GM12878 (cell line): ENCODE data around the gene CCDC177. TPM values are rescaled to one million over a fixed set of nuclear protein-coding genes. Genes with fewer than 3 reads are reported as not detected.

Experiments used
- ATAC-seq: fragments of 200-7000 bp; cut with Tn5 transposase; 3 replicates; pipeline ENCODE4 v1.9.1; 2020; ENCODE audit warnings: mild to moderate bottlenecking, moderate library complexity
- BruUV-seq: library from RNA; stranded (reverse); fragments of 400-500 nt; replicated peaks from 2 replicates; lab custom pipeline; 2021; lab: Mats Ljungman, UMichigan
- CTCF ChIA-PET: fragments of 300-600 bp; sonication (Branson Sonifier 250); formaldehyde crosslinking; extraction: SDS; loops from one replicate; lab custom pipeline; 2021; ENCODE audit warnings: inconsistent platforms; lab: Yijun Ruan, JAX
- POLR2A ChIA-PET: fragments of 350-600 bp; formaldehyde crosslinking; extraction: SDS; loops from one replicate; lab custom pipeline; 2021; ENCODE audit warnings: inconsistent platforms; lab: Charles Lee
- RAD21 ChIA-PET: fragments of 300-600 bp; sonication (Branson Sonifier 250); formaldehyde crosslinking; loops from one replicate; lab custom pipeline; 2023; ENCODE audit warnings: antibody characterized with exemption; ENCODE audit not compliant: unreplicated experiment; lab: Charles Lee
- SMC1A ChIA-PET: fragments of 300-600 bp; sonication (Branson Sonifier 250); formaldehyde crosslinking; loops from one replicate; lab custom pipeline; 2023; ENCODE audit not compliant: unreplicated experiment, uncharacterized antibody; lab: Charles Lee
- DNase-seq: peaks from one replicate; pipeline ENCODE4 v3.0.0-alpha.2; 2011; ENCODE audit warnings: low read depth, low spot score
- FAIRE-seq: peaks from 3 replicates; lab custom pipeline; 2011; peaks lifted over from hg19 to GRCh38; lab: Jason Lieb, UNC
- H2AFZ ChIP-seq: 2 replicates; pipeline ENCODE4 v1.6.0; 2011; ENCODE audit warnings: low read depth, low read length, control low read depth; ENCODE audit not compliant: control insufficient read depth
- H3K27ac ChIP-seq: 2 replicates; pipeline ENCODE4 v1.5.1; 2011; ENCODE audit warnings: control low read depth; ENCODE audit not compliant: control insufficient read depth, insufficient read depth
- H3K27me3 ChIP-seq, 2 experiments: replicated peaks in 1 of 2; 2 replicates each; pipeline versions ENCODE4 v1.6.0 to v1.6.1; 2011; ENCODE audit warnings: low read length in 1 of 2; ENCODE audit not compliant: control insufficient read depth in 2 of 2, insufficient read depth in 2 of 2
- H3K36me3 ChIP-seq, 2 experiments: 2 replicates each; pipeline ENCODE4 v1.5.1; 2011; ENCODE audit warnings: low read length in 1 of 2; ENCODE audit not compliant: control insufficient read depth in 2 of 2, insufficient read depth in 2 of 2
- H3K4me1 ChIP-seq: 2 replicates; pipeline ENCODE4 v1.6.1; 2011; ENCODE audit warnings: mild to moderate bottlenecking, low read length, moderate library complexity, mixed read lengths; ENCODE audit not compliant: control insufficient read depth, insufficient read depth
- H3K4me2 ChIP-seq: 2 replicates; pipeline ENCODE4 v1.6.0; 2011; ENCODE audit warnings: control low read depth; ENCODE audit not compliant: control insufficient read depth, insufficient read depth
- H3K4me3 ChIP-seq: fragments of 200-600 bp; sonication (generic); 2 replicates; pipeline ENCODE4 v1.5.1; 2016
- H3K79me2 ChIP-seq: 2 replicates; pipeline ENCODE4 v1.6.0; 2011; ENCODE audit warnings: low read length; ENCODE audit not compliant: control insufficient read depth, insufficient read depth
- H3K9ac ChIP-seq: 2 replicates; pipeline ENCODE4 v1.8.0; 2011; ENCODE audit warnings: low read length, control low read depth, mixed read lengths; ENCODE audit not compliant: control insufficient read depth, insufficient read depth
- H3K9me3 ChIP-seq: replicated peaks from 3 replicates; pipeline ENCODE4 v1.5.1; 2011; ENCODE audit warnings: mild to moderate bottlenecking, low read length; ENCODE audit not compliant: control insufficient read depth, insufficient read depth
- H4K20me1 ChIP-seq: 2 replicates; pipeline ENCODE4 v1.6.0; 2011; ENCODE audit not compliant: control insufficient read depth, insufficient read depth
- ASH2L ChIP-seq: fragments of 300-600, 200-600 bp; sonication (generic); IDR thresholded peaks from 2 replicates; pipeline ENCODE4 v1.6.1; 2017; ENCODE audit warnings: low read depth, mild to moderate bottlenecking, borderline replicate concordance
- ESRRA ChIP-seq: IDR thresholded peaks from 2 replicates; pipeline ENCODE4 v1.6.1; 2012; ENCODE audit warnings: mild to moderate bottlenecking, low read length, improper control_type of control experiment
- EZH2 ChIP-seq: IDR thresholded peaks from 2 replicates; pipeline ENCODE4 v1.6.1; 2012; ENCODE audit warnings: low read depth, mild to moderate bottlenecking, control low read depth, inconsistent platforms, low read length, borderline replicate concordance; ENCODE audit not compliant: control insufficient read depth
- FOS ChIP-seq: IDR thresholded peaks from 3 replicates; pipeline ENCODE4 v1.6.1; 2011; ENCODE audit warnings: borderline replicate concordance; ENCODE audit not compliant: insufficient read length; ENCODE audit errors: extremely low read depth
- MAX ChIP-seq: IDR thresholded peaks from 2 replicates; pipeline ENCODE4 v1.6.1; 2012; ENCODE audit warnings: low read depth, low read length, improper control_type of control experiment
- MTA3 ChIP-seq: IDR thresholded peaks from 2 replicates; pipeline ENCODE4 v1.6.1; 2012; ENCODE audit warnings: low read length, inconsistent platforms, borderline replicate concordance
- NFIC ChIP-seq: IDR thresholded peaks from 2 replicates; pipeline ENCODE4 v1.6.1; 2012; ENCODE audit warnings: low read depth, mild to moderate bottlenecking, inconsistent platforms, low read length, moderate library complexity
- SMC3 ChIP-seq: IDR thresholded peaks from 2 replicates; pipeline ENCODE4 v1.6.1; 2011; ENCODE audit warnings: low read length, improper control_type of control experiment, borderline replicate concordance
- ZBED1 ChIP-seq: IDR thresholded peaks from 2 replicates; pipeline ENCODE4 v1.6.1; 2016; ENCODE audit warnings: borderline replicate concordance
- ZNF592 ChIP-seq: fragments of 450-650 bp; IDR thresholded peaks from 2 replicates; pipeline ENCODE4 v1.6.1; 2017; ENCODE audit warnings: mild to moderate bottlenecking, moderate library complexity
- WGBS: methylation state at CpG from one replicate; pipeline ENCODE4 v1.1.6; 2016; ENCODE audit warnings: low lambda C conversion rate; ENCODE audit not compliant: insufficient replicate concordance, insufficient coverage; ENCODE audit errors: missing lambda C conversion rate; 5-methylcytosine and 5-hydroxymethylcytosine counted together
- in situ Hi-C: fragments of 300-500 bp; cut with MboI; formaldehyde crosslinking; loops from 9 replicates; pipeline ENCODE4 v1.14.3; 2018; ENCODE audit warnings: mixed read lengths
- intact Hi-C: fragments of 100-400 bp; cut with micrococcal nuclease; formaldehyde crosslinking; loops from one replicate; pipeline ENCODE4 v1.14.2; 2022; ENCODE audit not compliant: unreplicated experiment
- polyA plus RNA-seq, 11 experiments: library from polyadenylated mRNA; depleted of rRNA in 4 of 11; unstranded in 6 of 11; stranded (reverse) in 5 of 11; fragments of >200 nt; fragmentation: Nextera tagmentation in 4 of 11; fragmentation: Illumina TruSeq in 1 of 11; extraction: Ambion mirVana in 4 of 11; extraction: Trizol in 1 of 11; gene quantifications; 1 replicate in 1 of 11; 2 replicates in 10 of 11; pipeline versions ENCODE4 v1.2.1 to v1.2.3, GENCODE V29; 2011 to 2016; ENCODE audit warnings: inconsistent platforms in 2 of 11, missing spikeins in 2 of 11, low read depth in 1 of 11
- total RNA-seq, 4 experiments: library from RNA; depleted of rRNA in 3 of 4; stranded (reverse); fragments of >200 nt in 3 of 4; fragmentation: Illumina TruSeq in 1 of 4; extraction: Trizol in 1 of 4; gene quantifications; 2 replicates each; pipeline versions ENCODE4 v1.2.1 to v1.2.3, GENCODE V29; 2013 to 2021
- TF ChIP-seq, protein P1 (sequence below): IDR thresholded peaks from 2 replicates; pipeline ENCODE4 v1.6.1; 2011; ENCODE audit warnings: mild to moderate bottlenecking, low read depth, low read length, moderate library complexity; ENCODE audit not compliant: insufficient replicate concordance

CCDC177 gene
- total and polyA plus RNA-seq, 10 of the 15 experiments (the other 5 are each of a cell fraction or from before 2014, with no cell fraction given), result not detected

DNA sequence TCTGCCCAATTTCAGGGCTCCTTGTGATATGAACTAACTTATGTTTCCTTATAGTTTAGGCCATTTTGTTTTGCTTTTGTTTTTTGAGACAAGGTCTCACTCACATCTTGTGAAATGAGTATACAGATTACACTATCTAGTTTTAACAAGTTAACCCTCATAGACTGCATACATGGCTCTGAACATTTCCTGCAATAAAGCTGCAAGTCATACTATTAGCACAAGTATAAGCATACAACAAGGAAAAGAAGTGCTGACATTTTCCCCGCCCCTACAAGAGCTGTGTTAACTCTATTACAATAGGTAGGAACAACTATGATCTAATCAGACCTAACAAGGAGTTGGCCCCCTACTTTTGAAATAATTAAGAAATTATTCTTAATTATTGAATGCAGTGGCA, 35.9 kb downstream of the CCDC177 start:
- no peak for DNase-seq
- intact Hi-C loops (no loop called here), in situ Hi-C loops (no loop called here)
- H3K4me1 ChIP-seq, result peaks cover 9% of the 10 kb centered on the region
- H3K4me3 ChIP-seq, result no peak overlapping the region
- no peak overlapping the region for H3K4me2 ChIP-seq
- ChIA-PET RAD21 (no interaction called here), SMC1A (interaction anchor here (0.9 kb wide), 1 partner anchor 11 kb away, joined by 3 read pairs; no protein-coding TSS in a partner anchor), CTCF (no interaction called here), POLR2A (no interaction called here)
- 96% methylated on average over 1 of the region's 1 CpG for WGBS
- H3K79me2 ChIP-seq, result no peaks in the 10 kb centered on the region
- H3K9me3 ChIP-seq, result no peaks in the 10 kb centered on the region
- no peak for TF ChIP-seq MTA3
- no peak for TF ChIP-seq ZNF592
- TF ChIP-seq SMC3, result no peak
- TF ChIP-seq FOS, result no peak
- no peak for TF ChIP-seq MAX
- TF ChIP-seq ASH2L, result no peak
- no peak for TF ChIP-seq ESRRA
- no peak for TF ChIP-seq ZBED1
- TF ChIP-seq EZH2, result no peak
- no peak for TF ChIP-seq NFIC
- TF ChIP-seq, protein P1, sequence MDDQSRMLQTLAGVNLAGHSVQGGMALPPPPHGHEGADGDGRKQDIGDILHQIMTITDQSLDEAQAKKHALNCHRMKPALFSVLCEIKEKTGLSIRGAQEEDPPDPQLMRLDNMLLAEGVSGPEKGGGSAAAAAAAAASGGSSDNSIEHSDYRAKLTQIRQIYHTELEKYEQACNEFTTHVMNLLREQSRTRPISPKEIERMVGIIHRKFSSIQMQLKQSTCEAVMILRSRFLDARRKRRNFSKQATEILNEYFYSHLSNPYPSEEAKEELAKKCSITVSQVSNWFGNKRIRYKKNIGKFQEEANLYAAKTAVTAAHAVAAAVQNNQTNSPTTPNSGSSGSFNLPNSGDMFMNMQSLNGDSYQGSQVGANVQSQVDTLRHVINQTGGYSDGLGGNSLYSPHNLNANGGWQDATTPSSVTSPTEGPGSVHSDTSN, result no peak
- H3K36me3 ChIP-seq, result no peaks in the 10 kb centered on the region
- no peak for FAIRE-seq
- no peaks in the 10 kb centered on the region; a peak in 1 of 4 replicates for H3K27me3 ChIP-seq
- no peak overlapping the region for H2AFZ ChIP-seq
- H3K9ac ChIP-seq, result no peak overlapping the region
- H4K20me1 ChIP-seq, result no peaks in the 10 kb centered on the region
- no peak for ATAC-seq
- BruUV-seq, result no TSS peak
- H3K27ac ChIP-seq, result no peak overlapping the region
